GM23248 (cell line): ENCODE measurements around the gene MYO1H. TPM values are rescaled to one million over a fixed set of nuclear protein-coding genes. Genes with fewer than 3 reads are reported as not detected.
"Not testable (repeated sequence)": the region's sequence is repeated elsewhere in the genome, so short reads cannot be mapped to it uniquely, and the experiment has no call there.

Experiments
- DNase-seq: peaks from one replicate; pipeline ENCODE4 v3.0.0-alpha.2; 2015
- H2AFZ ChIP-seq: fragments of 200-600 bp; sonication (generic); 2 replicates; pipeline ENCODE4 v1.6.1; 2016; ENCODE audit warnings: antibody characterized with exemption
- H3F3A ChIP-seq: fragments of 200-600 bp; sonication (generic); 2 replicates; pipeline ENCODE4 v1.6.1; 2016; ENCODE audit warnings: mild to moderate bottlenecking, antibody characterized with exemption, mixed run types; ENCODE audit not compliant: insufficient read depth
- H3K27ac ChIP-seq: fragments of 200-600 bp; sonication (generic); 2 replicates; pipeline ENCODE4 v1.5.1; 2016; ENCODE audit warnings: mild to moderate bottlenecking
- H3K27me3 ChIP-seq: fragments of 200-600 bp; sonication (generic); replicated peaks from 2 replicates; pipeline ENCODE4 v1.6.1; 2016; ENCODE audit warnings: mild to moderate bottlenecking; ENCODE audit not compliant: insufficient read depth
- H3K36me3 ChIP-seq: fragments of 200-600 bp; sonication (generic); 2 replicates; pipeline ENCODE4 v1.6.1; 2016; ENCODE audit warnings: low read depth, mild to moderate bottlenecking
- H3K4me1 ChIP-seq: fragments of 200-600 bp; sonication (generic); 2 replicates; pipeline ENCODE4 v1.6.1; 2016; ENCODE audit warnings: mild to moderate bottlenecking; ENCODE audit not compliant: insufficient read depth
- H3K4me2 ChIP-seq: fragments of 200-600 bp; sonication (generic); one replicate; pipeline ENCODE4 v1.6.1; 2016; ENCODE audit warnings: mild to moderate bottlenecking; ENCODE audit not compliant: unreplicated experiment
- H3K4me3 ChIP-seq: fragments of 200-600 bp; sonication (generic); 2 replicates; pipeline ENCODE4 v1.5.1; 2016; ENCODE audit warnings: mild to moderate bottlenecking
- H3K79me2 ChIP-seq: fragments of 200-600 bp; sonication (generic); 2 replicates; pipeline ENCODE4 v1.6.1; 2016; ENCODE audit warnings: mild to moderate bottlenecking; ENCODE audit not compliant: insufficient read depth
- H3K9ac ChIP-seq: fragments of 200-600 bp; sonication (generic); 2 replicates; pipeline ENCODE4 v1.6.1; 2016; ENCODE audit warnings: mild to moderate bottlenecking
- H3K9me2 ChIP-seq: fragments of 200-600 bp; sonication (generic); 2 replicates; pipeline ENCODE4 v1.6.1; 2016; ENCODE audit warnings: mixed run types, mild to moderate bottlenecking, moderate library complexity; ENCODE audit not compliant: insufficient read depth
- H3K9me3 ChIP-seq: fragments of 200-600 bp; sonication (generic); one replicate; pipeline ENCODE4 v1.6.1; 2017; ENCODE audit warnings: low read depth
- H4K20me1 ChIP-seq: fragments of 200-600 bp; sonication (generic); 2 replicates; pipeline ENCODE4 v1.6.0; 2016; ENCODE audit not compliant: insufficient read depth
- EZH2 ChIP-seq: fragments of 200-600 bp; sonication (generic); IDR thresholded peaks from 2 replicates; pipeline ENCODE4 v1.6.1; 2018; ENCODE audit warnings: antibody characterized with exemption, mild to moderate bottlenecking; ENCODE audit not compliant: insufficient read depth, poor library complexity, severe bottlenecking
- EZH2phosphoT487 ChIP-seq: fragments of 200-600 bp; sonication (generic); IDR thresholded peaks from 2 replicates; pipeline ENCODE4 v1.6.1; 2018; ENCODE audit warnings: antibody characterized with exemption, moderate library complexity, mild to moderate bottlenecking, low read depth; ENCODE audit not compliant: insufficient read depth
- WGBS, 2 experiments: methylation state at CpG; one replicate each; pipeline ENCODE4 v1.1.6; 2015 to 2017; ENCODE audit warnings: low lambda C conversion rate in 2 of 2, low coverage in 1 of 2; ENCODE audit errors: missing lambda C conversion rate in 2 of 2; 5-methylcytosine and 5-hydroxymethylcytosine counted together
- in situ Hi-C: fragments of 300-500 bp; cut with MboI; formaldehyde crosslinking; loops from 2 replicates; pipeline ENCODE4 v1.15.0; 2020
- polyA plus RNA-seq: library from polyadenylated mRNA; unstranded; fragments of >200 nt; fragmentation: Nextera tagmentation; extraction: Ambion mirVana; gene quantifications from 2 replicates; pipeline ENCODE4 v1.2.1, GENCODE V29; 2016
- total RNA-seq: library from RNA; depleted of rRNA; stranded (reverse); fragments of >200 nt; shearing (Covaris generic); gene quantifications from 2 replicates; pipeline ENCODE4 v1.2.3, GENCODE V29; 2014

Gene MYO1H
- total and polyA plus RNA-seq, 2 experiments from 2014 or later, result not detected

DNA sequence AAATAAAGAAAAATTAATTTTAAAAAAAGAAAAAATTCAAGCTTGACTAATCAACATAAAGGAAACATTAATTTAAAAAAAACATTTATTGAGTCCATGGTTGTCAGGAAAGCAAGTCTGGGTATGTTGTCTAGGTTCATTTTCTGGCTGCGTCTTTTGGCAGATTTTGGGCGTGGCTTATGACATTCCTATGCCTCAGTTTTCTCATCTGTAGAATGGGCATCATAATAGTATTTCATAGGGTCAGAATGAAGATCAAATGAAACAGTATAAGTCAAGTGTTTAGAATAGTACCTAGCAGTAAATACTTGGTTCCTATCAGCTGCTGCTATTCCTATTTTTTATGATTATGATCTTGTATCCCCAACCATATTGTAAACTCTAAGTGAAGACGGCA, 40.5 kb downstream of the MYO1H start:
- Histone ChIP-seq H2AFZ (no peak overlapping the region), H4K20me1 (no peaks in the 10 kb centered on the region), H3K9me2 (no peaks in the 10 kb centered on the region), H3K4me2 (no peak overlapping the region), H3K9me3 (no peaks in the 10 kb centered on the region), H3F3A (no peaks in the 10 kb centered on the region), H3K79me2 (no peaks in the 10 kb centered on the region), H3K4me1 (no peaks in the 10 kb centered on the region), H3K9ac (no peak overlapping the region), H3K4me3 (no peak overlapping the region), H3K27ac (no peak overlapping the region), H3K36me3 (no peaks in the 10 kb centered on the region), H3K27me3 (0 out of 2 replicates have a peak, but pooled peaks cover under 1% of the 10 kb centered on the region)
- DNase-seq, result no peak
- in situ Hi-C loops, result loop anchor here (10.0 kb wide), 2 partner anchors 123 to 273 kb away; partner anchors contain the start of gene ACACB
- 63 to 69% methylated on average over 3 of the region's 3 CpGs for WGBS, 2 experiments
- TF ChIP-seq EZH2phosphoT487 (no peak), EZH2 (no peak)

DNA sequence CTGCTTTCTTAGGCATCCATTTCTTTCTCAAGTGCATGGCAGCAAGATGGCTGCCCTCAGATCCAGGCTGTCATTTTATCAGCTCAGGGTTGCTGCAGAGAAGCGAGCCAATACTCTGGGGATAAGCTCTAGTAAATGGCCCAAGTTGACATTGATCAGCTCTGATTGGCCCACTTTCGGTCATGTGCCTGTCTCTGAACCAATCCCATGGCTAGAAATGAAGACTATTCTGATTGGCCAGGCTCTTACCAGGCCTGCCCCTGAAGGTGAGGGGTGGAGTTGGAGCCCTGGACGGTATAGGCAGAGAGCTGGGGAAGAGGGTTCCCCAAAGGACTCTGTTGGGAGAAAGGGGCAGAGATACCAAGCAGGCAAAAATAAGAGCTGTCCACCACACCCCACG, 41.4 kb downstream of the MYO1H start:
- TF ChIP-seq EZH2phosphoT487 (no peak), EZH2 (no peak)
- Histone ChIP-seq H3K4me2 (no peak overlapping the region), H3K36me3 (no peaks in the 10 kb centered on the region), H2AFZ (no peak overlapping the region), H3F3A (no peaks in the 10 kb centered on the region), H3K9me2 (no peaks in the 10 kb centered on the region), H3K9ac (no peak overlapping the region), H3K9me3 (no peaks in the 10 kb centered on the region), H3K27me3 (no peaks in the 10 kb centered on the region), H3K4me1 (no peaks in the 10 kb centered on the region), H4K20me1 (no peaks in the 10 kb centered on the region), H3K79me2 (no peaks in the 10 kb centered on the region), H3K27ac (no peak overlapping the region), H3K4me3 (no peak overlapping the region)
- peak; percentile 4 for DNase-seq
- in situ Hi-C loops, result loop anchor here (10.0 kb wide), 2 partner anchors 124 to 274 kb away; partner anchors contain the start of gene ACACB
- WGBS, 2 experiments, result 53 to 61% methylated on average over 4 of the region's 4 CpGs

DNA sequence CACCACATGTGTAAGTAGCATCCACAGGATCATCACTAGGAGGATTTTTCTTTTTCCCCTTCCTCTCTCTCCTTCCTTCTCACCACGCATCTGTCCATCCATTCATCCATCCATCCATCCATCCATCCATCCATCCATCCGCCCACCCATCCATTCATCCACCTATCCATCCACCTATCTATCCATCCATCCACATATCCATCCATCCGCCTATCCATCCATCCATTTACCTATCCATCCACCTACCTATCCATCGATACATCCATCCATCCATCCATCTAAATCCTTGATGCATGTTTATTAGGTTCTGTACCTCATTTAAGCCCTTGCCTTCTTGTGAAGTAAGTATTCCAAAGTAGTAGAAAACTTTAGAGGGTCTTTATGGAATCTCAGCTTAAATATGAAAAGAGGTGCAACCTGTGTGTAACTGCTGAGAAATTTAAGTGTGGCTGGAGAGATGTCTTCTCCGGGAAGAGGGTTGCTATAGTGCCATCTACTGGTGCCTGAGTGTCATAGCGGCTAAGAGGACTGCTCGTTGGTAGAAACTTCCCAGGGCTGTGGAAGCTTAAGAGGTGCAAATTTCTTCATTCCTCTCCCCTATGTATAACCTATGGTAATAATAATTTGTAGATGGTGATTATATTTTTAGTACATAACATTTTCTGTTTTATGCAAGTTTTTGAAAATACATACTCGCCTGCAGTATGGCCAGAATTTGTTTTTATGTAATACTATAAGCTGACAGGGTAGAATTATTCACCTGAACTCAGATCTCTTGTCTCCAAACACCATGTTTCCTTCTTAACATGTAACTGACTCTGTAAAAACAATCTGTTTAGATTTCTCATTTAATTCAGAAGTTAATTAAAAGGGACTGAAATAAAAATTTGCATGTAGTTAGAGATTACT, 46.0 kb downstream of the MYO1H start:
- no peak overlapping the region for H3K4me2 ChIP-seq
- H3K27me3 ChIP-seq, result no peaks in the 10 kb centered on the region
- H2AFZ ChIP-seq, result no peak overlapping the region
- no peak for TF ChIP-seq EZH2phosphoT487
- no peak for TF ChIP-seq EZH2
- no peaks in the 10 kb centered on the region for H3K9me2 ChIP-seq
- in situ Hi-C loops, result no loop called here
- H3F3A ChIP-seq, result no peaks in the 10 kb centered on the region
- no peaks in the 10 kb centered on the region for H3K9me3 ChIP-seq
- H3K79me2 ChIP-seq, result no peaks in the 10 kb centered on the region
- no peak overlapping the region for H3K9ac ChIP-seq
- H3K4me1 ChIP-seq, result no peaks in the 10 kb centered on the region
- H3K4me3 ChIP-seq, result no peak overlapping the region
- H3K36me3 ChIP-seq, result no peaks in the 10 kb centered on the region
- H4K20me1 ChIP-seq, result no peaks in the 10 kb centered on the region
- H3K27ac ChIP-seq, result no peak overlapping the region
- 31 to 35% methylated on average over 8 of the region's 8 CpGs for WGBS, 2 experiments
- peak; percentile 71 for DNase-seq

- TF ChIP-seq EZH2phosphoT487 (no peak), EZH2 (no peak)
- no peaks in the 10 kb centered on the region for H3K9me3 ChIP-seq
- H3K79me2 ChIP-seq, result no peaks in the 10 kb centered on the region
- in situ Hi-C loops, result no loop called here
- no peak overlapping the region for H3K4me3 ChIP-seq
- H3K27me3 ChIP-seq, result no peaks in the 10 kb centered on the region
- H3K4me2 ChIP-seq, result no peak overlapping the region
- no peaks in the 10 kb centered on the region for H3K9me2 ChIP-seq
- no peaks in the 10 kb centered on the region for H3K36me3 ChIP-seq
- no peaks in the 10 kb centered on the region for H3K4me1 ChIP-seq
- no peak overlapping the region for H3K27ac ChIP-seq
- H3K9ac ChIP-seq, result no peak overlapping the region
- no peak overlapping the region for H2AFZ ChIP-seq
- H4K20me1 ChIP-seq, result no peaks in the 10 kb centered on the region
- WGBS, 2 experiments, result 68 to 73% methylated on average over 5 of the region's 5 CpGs
- no peaks in the 10 kb centered on the region for H3F3A ChIP-seq
- no peak for DNase-seq
Measured at GRCh38 chr12:109394891-109395290, 47.2 kb downstream of the MYO1H start.

GRCh38 chr12:109404841-109405240, 57.1 kb downstream of the MYO1H start:
- H3K27ac ChIP-seq, H3K9me2 ChIP-seq, H3K9ac ChIP-seq, H3K79me2 ChIP-seq, H4K20me1 ChIP-seq, H3F3A ChIP-seq, H3K36me3 ChIP-seq, H3K4me2 ChIP-seq, H2AFZ ChIP-seq, DNase-seq, H3K4me3 ChIP-seq, H3K9me3 ChIP-seq, in situ Hi-C loops, H3K4me1 ChIP-seq: not testable (repeated sequence)
- peaks cover 38% of the 10 kb centered on the region for H3K27me3 ChIP-seq
- 96 to 100% methylated on average over 2 of the region's 2 CpGs for WGBS, 2 experiments

GRCh38 chr12:109406147-109406546, 58.4 kb downstream of the MYO1H start:
- 76 to 79% methylated on average over 4 of the region's 4 CpGs for WGBS, 2 experiments
- DNase-seq, H3K4me1 ChIP-seq, H3K79me2 ChIP-seq, in situ Hi-C loops, H3K4me2 ChIP-seq, H3K36me3 ChIP-seq, H3F3A ChIP-seq, H3K4me3 ChIP-seq, H3K9me2 ChIP-seq, H2AFZ ChIP-seq, H4K20me1 ChIP-seq, H3K9me3 ChIP-seq, H3K9ac ChIP-seq, H3K27ac ChIP-seq: not testable (repeated sequence)
- peaks cover 25% of the 10 kb centered on the region for H3K27me3 ChIP-seq
